ENCODE measurements around the gene CDH13.
"Not testable (repeated sequence)": the region's sequence is repeated elsewhere in the genome, so short reads cannot be mapped to it uniquely, and the experiment has no call there.

Gene CDH13

GRCh38 chr16:82888591-82889001 is 261.8 kb downstream of the CDH13 start:
- DNase-seq (ENCODE audit: low read depth): no peak

DNA sequence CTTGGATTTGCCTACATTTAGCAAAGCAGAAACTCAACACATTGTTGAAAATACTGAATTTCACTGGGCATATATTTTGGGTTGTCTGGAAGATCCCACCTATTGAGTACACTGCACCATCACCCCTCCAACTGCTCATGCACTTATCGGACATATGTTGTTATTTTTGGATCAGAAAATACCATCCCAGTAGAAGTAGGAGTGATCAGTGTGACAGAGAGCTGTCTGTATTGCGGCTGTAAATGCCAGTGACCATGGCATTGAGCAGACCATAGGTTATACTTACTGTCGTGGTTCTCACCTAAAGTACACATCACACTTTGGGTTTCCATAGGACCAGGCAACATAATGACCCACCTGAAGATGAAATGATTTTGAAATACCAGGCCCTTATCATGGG is 264.7 kb downstream of the CDH13 start:
- no peak for DNase-seq (ENCODE audit: low read depth)

DNA sequence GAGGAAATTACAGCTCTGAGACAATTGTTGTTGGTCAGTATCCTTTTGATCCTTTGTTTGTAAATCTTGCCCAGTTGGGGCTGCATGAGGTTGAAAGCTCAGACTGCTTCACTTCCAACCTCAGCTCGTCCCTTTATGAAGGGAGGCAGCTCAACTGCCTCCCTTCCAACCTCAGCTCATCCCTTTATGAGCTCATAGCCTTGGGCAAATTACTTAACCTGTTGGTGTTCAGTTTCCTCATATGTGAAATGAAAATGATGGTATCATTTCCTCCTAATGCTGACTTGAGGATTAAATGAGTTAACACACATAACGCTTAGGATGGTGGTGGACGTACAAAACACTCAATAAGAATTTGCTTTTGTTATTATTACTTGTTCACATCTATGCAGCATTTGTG is 265.1 kb downstream of the CDH13 start:
- DNase-seq (ENCODE audit: low read depth): no peak

DNA sequence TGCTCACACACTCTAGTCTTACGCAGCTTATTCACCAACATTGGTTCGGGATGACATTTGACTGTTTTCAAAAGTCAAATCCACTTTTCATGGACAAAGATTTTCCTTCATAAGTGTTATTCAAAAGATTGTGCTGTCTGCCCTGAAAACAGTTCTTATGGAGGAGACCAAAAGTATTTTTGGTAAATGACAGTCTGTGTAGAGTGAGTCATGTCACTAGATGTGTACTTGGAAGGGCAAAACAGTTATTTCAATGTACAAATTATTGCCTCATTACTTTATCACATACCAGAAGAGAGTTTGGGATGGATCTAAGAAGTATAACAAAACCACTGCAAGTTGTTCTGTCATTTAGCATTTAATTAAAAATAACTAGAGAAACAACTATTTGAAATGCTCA is 265.6 kb downstream of the CDH13 start:
- DNase-seq (ENCODE audit: low read depth): no peak

DNA sequence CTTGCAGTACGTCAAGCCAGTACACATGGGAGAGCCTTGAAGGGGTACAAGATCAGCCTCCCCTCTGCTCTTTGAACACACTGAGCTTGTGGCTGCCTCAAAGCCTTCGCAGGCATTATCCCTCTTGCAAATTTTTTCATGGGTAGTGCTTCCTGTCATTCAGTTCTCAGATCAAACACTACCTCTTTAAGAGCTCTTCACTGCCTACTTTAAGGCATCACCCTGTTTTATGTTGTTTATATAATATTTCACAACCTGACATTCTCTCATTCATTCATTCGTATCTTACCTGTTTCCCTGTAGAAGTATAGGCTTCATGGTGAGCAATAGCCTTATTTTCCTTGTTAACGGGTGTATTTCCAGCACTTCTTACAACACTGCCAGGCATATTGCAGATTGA is 269.1 kb downstream of the CDH13 start:
- no peak for DNase-seq (ENCODE audit: low read depth)

GRCh38 chr16:82899006-82899405 is 272.2 kb downstream of the CDH13 start:
- no peak for DNase-seq (ENCODE audit: low read depth)

- DNase-seq (ENCODE audit: low read depth): no peak
Observed at GRCh38 chr16:82899731-82900450, 273.1 kb downstream of the CDH13 start.

GRCh38 chr16:82900559-82900958 is 273.8 kb downstream of the CDH13 start:
- no peak for DNase-seq (ENCODE audit: low read depth)

- no peak for DNase-seq (ENCODE audit: low read depth)
Observed at GRCh38 chr16:82911925-82912324, 285.2 kb downstream of the CDH13 start.

DNA sequence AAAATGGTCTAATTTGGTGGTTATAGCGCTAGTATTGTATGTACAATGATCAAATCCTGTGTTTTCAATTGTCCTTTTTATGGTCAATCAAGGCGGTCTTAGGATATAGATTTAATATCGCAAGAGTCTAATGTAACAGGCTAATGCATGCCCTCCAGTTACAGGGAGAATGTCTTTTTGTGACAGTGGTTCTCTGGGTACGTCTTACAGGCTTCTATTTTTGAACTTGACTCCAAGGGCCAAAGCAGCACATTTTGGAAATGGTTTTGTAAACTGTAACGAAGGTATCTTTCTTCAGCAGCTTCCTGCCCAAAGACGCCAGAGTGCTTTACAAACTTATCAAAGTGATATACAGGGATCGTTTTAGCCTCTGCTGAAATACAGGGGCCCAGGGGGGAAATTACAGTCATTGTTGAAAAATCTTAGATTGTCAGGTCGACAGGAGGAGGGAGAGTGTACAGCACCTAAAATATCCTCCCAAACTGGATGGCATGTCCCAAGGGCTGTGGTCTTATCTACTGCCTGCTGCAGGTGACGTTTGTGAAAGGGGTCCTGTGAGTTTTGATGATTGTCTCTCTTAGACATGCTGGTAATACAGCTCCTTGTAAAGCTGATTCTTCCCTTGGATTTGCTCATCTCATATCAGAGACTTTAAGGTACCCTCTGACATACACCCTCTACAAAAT is 288.5 kb downstream of the CDH13 start:
- no peak for DNase-seq (ENCODE audit: low read depth)

- no peak for DNase-seq (ENCODE audit: low read depth)
Observed at GRCh38 chr16:82917886-82918595, 291.3 kb downstream of the CDH13 start.

- DNase-seq (ENCODE audit: low read depth): no peak
Observed at GRCh38 chr16:82924075-82924854, 297.5 kb downstream of the CDH13 start.

GRCh38 chr16:82926500-82926899 is 299.7 kb downstream of the CDH13 start:
- no peak for DNase-seq (ENCODE audit: low read depth)

DNA sequence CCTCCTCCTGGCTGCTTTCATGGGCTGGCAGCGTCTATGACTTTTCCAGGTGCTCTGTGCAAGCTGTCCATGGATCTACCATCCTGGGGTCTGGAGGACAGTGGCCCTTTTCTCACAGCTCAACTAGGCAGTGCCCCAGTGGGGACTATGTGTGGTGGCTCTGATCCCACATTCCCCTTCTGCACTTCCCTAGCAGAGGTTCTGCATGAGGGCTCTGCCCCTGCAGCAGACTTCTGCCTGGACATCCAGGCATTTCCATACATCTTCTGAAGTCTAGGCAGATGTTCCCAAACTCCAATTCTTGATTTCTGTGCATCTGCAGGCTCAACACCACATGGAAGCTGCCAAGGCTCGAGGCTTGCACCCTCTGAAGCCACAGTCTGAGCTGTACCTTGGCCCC is 307.2 kb downstream of the CDH13 start:
- DNase-seq (ENCODE audit: low read depth): not testable (repeated sequence)

GRCh38 chr16:82935766-82936165 is 309.0 kb downstream of the CDH13 start:
- no peak for DNase-seq (ENCODE audit: low read depth)

DNA sequence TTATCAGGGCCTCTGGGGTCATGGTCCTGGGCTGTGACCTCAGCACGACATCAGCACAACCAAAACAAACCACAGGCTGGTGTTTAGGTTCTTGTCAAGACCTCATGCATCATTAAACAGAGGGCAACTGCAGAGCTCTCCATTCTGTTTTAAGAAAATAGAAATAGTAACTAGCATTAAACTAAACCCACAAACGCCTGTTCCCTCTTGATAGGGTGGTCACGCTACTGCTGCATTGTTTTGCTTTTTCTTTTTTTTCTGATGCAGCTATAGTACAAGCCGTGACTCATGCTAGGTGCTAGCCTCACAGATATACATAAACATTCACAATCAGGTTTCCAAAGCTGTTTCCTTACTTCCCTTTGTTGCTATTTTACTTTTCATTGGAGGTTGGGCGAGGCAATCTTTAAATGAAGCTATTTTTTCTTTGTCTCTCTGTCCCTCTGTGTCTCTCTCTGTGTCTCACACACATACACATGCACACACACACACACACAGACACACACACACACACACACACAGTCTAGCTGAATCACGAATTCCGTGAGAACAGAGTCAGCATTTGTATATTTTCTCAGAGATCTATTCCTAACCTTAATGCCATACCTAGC is 310.3 kb downstream of the CDH13 start:
- no peak for DNase-seq (ENCODE audit: low read depth)

DNA sequence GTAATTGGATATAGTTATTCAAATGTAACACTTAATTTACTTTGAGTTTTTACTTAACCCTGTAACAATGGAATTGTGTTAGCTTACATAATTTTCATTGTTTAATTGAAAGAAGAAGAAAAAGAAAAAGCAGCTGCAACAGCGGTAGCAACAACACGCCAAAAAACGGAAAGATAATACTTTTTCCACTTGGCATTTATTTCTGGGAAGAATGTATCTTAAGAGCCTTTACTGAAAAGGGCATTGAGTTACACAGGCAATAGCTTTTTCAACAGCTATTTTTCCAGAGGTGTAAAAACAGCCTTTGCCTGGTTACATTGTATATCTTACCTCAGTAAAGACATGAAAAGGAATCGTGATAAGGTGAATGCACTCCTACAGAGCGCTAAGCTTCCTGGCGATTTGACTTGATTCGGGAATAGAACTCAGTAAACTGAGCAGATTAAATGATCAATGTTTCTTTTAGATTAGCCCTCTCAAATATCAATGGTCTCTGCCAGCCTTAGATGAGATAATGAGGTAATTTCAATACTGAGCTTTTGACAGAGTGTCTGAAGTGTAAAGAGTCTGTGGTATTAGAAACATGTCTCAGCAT is 311.3 kb downstream of the CDH13 start:
- DNase-seq (ENCODE audit: low read depth): no peak

DNA sequence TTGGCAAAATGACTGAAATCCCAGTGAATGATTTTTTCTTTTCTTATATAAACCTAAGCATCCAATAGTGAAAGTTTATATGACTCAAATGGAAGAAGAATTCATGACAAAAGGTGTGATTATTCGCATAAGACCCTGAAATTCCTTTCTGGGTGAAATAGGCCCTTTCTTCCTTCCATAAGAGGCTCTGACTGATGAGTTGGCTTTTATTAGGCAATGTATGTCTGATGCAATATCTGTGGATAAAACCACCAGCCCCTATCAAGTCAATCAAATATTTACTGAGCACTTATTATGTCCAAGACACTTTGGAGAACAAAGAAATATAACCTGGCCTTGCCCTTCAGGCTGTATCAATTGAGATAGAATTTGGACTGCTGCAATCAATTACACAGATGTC is 316.6 kb downstream of the CDH13 start:
- DNase-seq (ENCODE audit: low read depth): no peak

- no peak for DNase-seq (ENCODE audit: low read depth)
Observed at GRCh38 chr16:82945420-82946101, 318.8 kb downstream of the CDH13 start.

- DNase-seq (ENCODE audit: low read depth): no peak
Observed at GRCh38 chr16:82947698-82948097, 320.9 kb downstream of the CDH13 start.

GRCh38 chr16:82949016-82949415 is 322.2 kb downstream of the CDH13 start:
- DNase-seq (ENCODE audit: low read depth): no peak

All from stimulated activated CD8-positive, alpha-beta memory T cell treated with anti-CD3 and anti-CD28 coated beads, Interleukin-12 subunit alpha, Interleukin-12 subunit beta, amount 100 ng/mL, for 4 hours (primary cell).